Caco-2 (cell line): ENCODE measurements around the gene ZFAND2A. TPM values are rescaled to one million over a fixed set of nuclear protein-coding genes. Genes with fewer than 3 reads are reported as not detected.

Source experiments
- BruUV-seq: library from RNA; stranded (reverse); fragments of 400-500 nt; replicated peaks from 2 replicates; lab custom pipeline; 2021; lab: Mats Ljungman, UMichigan
- CTCF ChIA-PET: fragments of 300-600 bp; sonication (Branson Sonifier 250); formaldehyde crosslinking; loops from one replicate; lab custom pipeline; 2022; ENCODE audit warnings: antibody characterized with exemption; lab: Charles Lee
- POLR2A ChIA-PET: fragments of 300-600 bp; sonication (Branson Sonifier 250); formaldehyde crosslinking; loops from one replicate; lab custom pipeline; 2022; ENCODE audit warnings: antibody characterized with exemption; lab: Charles Lee
- DNase-seq, 2 experiments: peaks; one replicate each; pipeline versions ENCODE4 v3.0.0 to v3.0.0-alpha.2; 2020 to 2022
- H3K27me3 ChIP-seq: replicated peaks from 2 replicates; pipeline ENCODE4 v1.6.0; 2011; ENCODE audit warnings: low read length; ENCODE audit not compliant: control insufficient read depth, insufficient read depth
- H3K36me3 ChIP-seq: 2 replicates; pipeline ENCODE4 v1.5.1; 2011; ENCODE audit warnings: low read length; ENCODE audit not compliant: control insufficient read depth, insufficient read depth
- H3K4me1 ChIP-seq: fragments of 250-450 bp; sonication (Bioruptor Pico); 2 replicates; pipeline ENCODE4 v1.5.1; 2020; ENCODE audit warnings: mild to moderate bottlenecking
- H3K4me3 ChIP-seq: 2 replicates; pipeline ENCODE4 v1.5.1; 2011; ENCODE audit warnings: low read depth, mild to moderate bottlenecking, control low read depth, low read length
- H3K9me3 ChIP-seq: fragments of 250-450 bp; sonication (Bioruptor Pico); 2 replicates; pipeline ENCODE4 v1.5.1; 2020; ENCODE audit warnings: mild to moderate bottlenecking, moderate library complexity
- H3K27ac Mint-ChIP-seq: one replicate; pipeline ENCODE4 v1.8.0; 2022; ENCODE audit warnings: mixed read lengths; ENCODE audit not compliant: unreplicated experiment
- H3K27me3 Mint-ChIP-seq: one replicate; pipeline ENCODE4 v1.8.0; 2022; ENCODE audit warnings: mixed read lengths; ENCODE audit not compliant: insufficient read depth, unreplicated experiment
- H3K36me3 Mint-ChIP-seq: one replicate; pipeline ENCODE4 v1.8.0; 2022; ENCODE audit warnings: mild to moderate bottlenecking, mixed read lengths; ENCODE audit not compliant: insufficient read depth, unreplicated experiment
- H3K4me1 Mint-ChIP-seq: one replicate; pipeline ENCODE4 v1.8.0; 2022; ENCODE audit warnings: low read depth, mixed read lengths; ENCODE audit not compliant: unreplicated experiment
- H3K4me3 Mint-ChIP-seq: one replicate; pipeline ENCODE4 v1.8.0; 2022; ENCODE audit warnings: mild to moderate bottlenecking, moderate library complexity, mixed read lengths; ENCODE audit not compliant: unreplicated experiment
- H3K9me3 Mint-ChIP-seq: one replicate; pipeline ENCODE4 v1.8.0; 2022; ENCODE audit warnings: mixed read lengths; ENCODE audit not compliant: unreplicated experiment
- intact Hi-C: fragments of 100-400 bp; cut with micrococcal nuclease; formaldehyde crosslinking; loops from one replicate; pipeline ENCODE4 v1.10.0; 2022; ENCODE audit not compliant: unreplicated experiment
- total RNA-seq: library from RNA; stranded (reverse); gene quantifications from 2 replicates; pipeline ENCODE4 v1.2.3, GENCODE V29; 2022
- TF ChIP-seq, protein P1 (sequence below), 2 experiments: fragments of 200-600 bp in 1 of 2; IDR thresholded peaks; 1 replicate in 1 of 2; 2 replicates in 1 of 2; pipeline versions ENCODE4 v1.5.1 to v1.8.0; 2011 to 2022; ENCODE audit warnings: antibody characterized with exemption in 1 of 2, control low read depth in 1 of 2, inconsistent platforms in 1 of 2, low read depth in 1 of 2, low read length in 1 of 2, mild to moderate bottlenecking in 1 of 2, moderate library complexity in 1 of 2; ENCODE audit not compliant: insufficient read depth in 1 of 2, severe bottlenecking in 1 of 2, unreplicated experiment in 1 of 2

Gene ZFAND2A
- total RNA-seq, 1 experiment from 2014 or later, result 32.1 TPM

GRCh38 chr7:1188720-1189294, 28.8 kb upstream of the ZFAND2A start:
- H3K27me3 Mint-ChIP-seq, result peaks cover 24% of the 10 kb centered on the region
- BruUV-seq, result no TSS peak
- DNase-seq, result no peak
- TF ChIP-seq, protein P1, sequence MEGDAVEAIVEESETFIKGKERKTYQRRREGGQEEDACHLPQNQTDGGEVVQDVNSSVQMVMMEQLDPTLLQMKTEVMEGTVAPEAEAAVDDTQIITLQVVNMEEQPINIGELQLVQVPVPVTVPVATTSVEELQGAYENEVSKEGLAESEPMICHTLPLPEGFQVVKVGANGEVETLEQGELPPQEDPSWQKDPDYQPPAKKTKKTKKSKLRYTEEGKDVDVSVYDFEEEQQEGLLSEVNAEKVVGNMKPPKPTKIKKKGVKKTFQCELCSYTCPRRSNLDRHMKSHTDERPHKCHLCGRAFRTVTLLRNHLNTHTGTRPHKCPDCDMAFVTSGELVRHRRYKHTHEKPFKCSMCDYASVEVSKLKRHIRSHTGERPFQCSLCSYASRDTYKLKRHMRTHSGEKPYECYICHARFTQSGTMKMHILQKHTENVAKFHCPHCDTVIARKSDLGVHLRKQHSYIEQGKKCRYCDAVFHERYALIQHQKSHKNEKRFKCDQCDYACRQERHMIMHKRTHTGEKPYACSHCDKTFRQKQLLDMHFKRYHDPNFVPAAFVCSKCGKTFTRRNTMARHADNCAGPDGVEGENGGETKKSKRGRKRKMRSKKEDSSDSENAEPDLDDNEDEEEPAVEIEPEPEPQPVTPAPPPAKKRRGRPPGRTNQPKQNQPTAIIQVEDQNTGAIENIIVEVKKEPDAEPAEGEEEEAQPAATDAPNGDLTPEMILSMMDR (IDR thresholded peaks at IDR 0.05; ENCODE audit: insufficient read depth in 1 of 2, low read depth in 1 of 2, low read length in 1 of 2, severe bottlenecking in 1 of 2, unreplicated experiment in 1 of 2), result no peak
- no peaks in the 10 kb centered on the region for H3K36me3 ChIP-seq
- ChIA-PET CTCF (interaction anchor here (0.5 kb wide), 1 partner anchor 74 kb away, joined by 5 read pairs; no protein-coding TSS in a partner anchor), POLR2A (no interaction called here)
- no peak overlapping the region for H3K27ac Mint-ChIP-seq
- H3K9me3 ChIP-seq, result no peaks in the 10 kb centered on the region; the same call in 1 of the 2 replicates
- H3K36me3 Mint-ChIP-seq, result peaks cover 6% of the 10 kb centered on the region
- no peak overlapping the region for H3K4me3 ChIP-seq
- no peak overlapping the region for H3K4me3 Mint-ChIP-seq
- H3K4me1 ChIP-seq, result no peaks in the 10 kb centered on the region
- peaks cover 25% of the 10 kb centered on the region for H3K9me3 Mint-ChIP-seq
- H3K4me1 Mint-ChIP-seq, result no peaks in the 10 kb centered on the region
- H3K27me3 ChIP-seq, result no peaks in the 10 kb centered on the region; the same call in 1 of the 2 replicates
- intact Hi-C loops, result no loop called here

GRCh38 chr7:1187127-1187526, 27.1 kb upstream of the ZFAND2A start:
- CTCF ChIA-PET, result interaction anchor here (1.3 kb wide), 1 partner anchor 11 kb away, joined by 6 read pairs; no protein-coding TSS in a partner anchor
- H3K27me3 ChIP-seq, result no peaks in the 10 kb centered on the region; the same call in 1 of the 2 replicates

DNA sequence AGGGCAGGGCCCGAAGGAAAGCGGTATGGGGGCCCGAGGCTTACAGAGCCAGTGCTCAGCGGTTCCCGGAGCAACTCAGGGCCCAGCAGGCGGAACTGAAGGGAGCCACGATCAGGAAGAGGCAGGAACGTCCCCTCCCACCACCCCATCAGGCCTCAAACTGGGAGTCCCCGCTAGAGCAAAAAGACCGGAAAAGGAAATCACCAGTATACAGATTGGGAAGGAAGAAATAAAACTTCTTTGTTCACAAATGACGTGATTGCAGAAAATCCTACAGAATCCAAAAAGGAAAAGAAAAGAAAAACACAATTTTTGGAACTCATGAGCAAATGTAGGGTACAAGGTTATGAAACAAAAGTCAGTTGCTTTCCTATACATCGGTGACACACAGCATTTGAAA, 21.6 kb upstream of the ZFAND2A start:
- Histone ChIP-seq H3K4me1 (peaks cover 2% of the 10 kb centered on the region; the same call in 1 of the 2 replicates), H3K27me3 (no peaks in the 10 kb centered on the region), H3K4me3 (no peak overlapping the region), H3K36me3 (no peaks in the 10 kb centered on the region), H3K9me3 (no peaks in the 10 kb centered on the region)
- TF ChIP-seq, protein P1 (IDR thresholded peaks at IDR 0.05; ENCODE audit: insufficient read depth in 1 of 2, low read depth in 1 of 2, low read length in 1 of 2, severe bottlenecking in 1 of 2, unreplicated experiment in 1 of 2), result no peak
- DNase-seq, result no peak
- CTCF ChIA-PET, result interaction anchor here (0.6 to 1.9 kb wide), 2 partner anchors 60 to 188 kb away, joined by 4 to 10 read pairs; no protein-coding TSS in a partner anchor
- Mint-ChIP-seq H3K4me1 (no peaks in the 10 kb centered on the region), H3K9me3 (no peaks in the 10 kb centered on the region), H3K36me3 (peaks cover 2% of the 10 kb centered on the region), H3K27me3 (peaks cover 9% of the 10 kb centered on the region), H3K4me3 (no peak overlapping the region), H3K27ac (no peak overlapping the region)
- intact Hi-C loops, result loop anchor here (2.0 to 5.0 kb wide), 2 partner anchors 204 to 231 kb away; partner anchors contain the start of gene COX19
- no TSS peak for BruUV-seq
- POLR2A ChIA-PET, result no interaction called here

More at GRCh38 chr7:1187127-1187526, 27.1 kb upstream of the ZFAND2A start:
- Histone ChIP-seq H3K4me1 (no peaks in the 10 kb centered on the region), H3K9me3 (no peaks in the 10 kb centered on the region; the same call in 1 of the 2 replicates), H3K4me3 (no peak overlapping the region), H3K36me3 (no peaks in the 10 kb centered on the region)
- H3K4me3 Mint-ChIP-seq, result no peak overlapping the region
- peaks cover 24% of the 10 kb centered on the region for H3K27me3 Mint-ChIP-seq
- no peak overlapping the region for H3K27ac Mint-ChIP-seq
- POLR2A ChIA-PET, result no interaction called here
- no peak for DNase-seq
- BruUV-seq, result no TSS peak
- H3K9me3 Mint-ChIP-seq, result peaks cover 25% of the 10 kb centered on the region
- peaks cover 6% of the 10 kb centered on the region for H3K36me3 Mint-ChIP-seq
- intact Hi-C loops, result no loop called here
- no peaks in the 10 kb centered on the region for H3K4me1 Mint-ChIP-seq
- TF ChIP-seq, protein P1 (IDR thresholded peaks at IDR 0.05; ENCODE audit: insufficient read depth in 1 of 2, low read depth in 1 of 2, low read length in 1 of 2, severe bottlenecking in 1 of 2, unreplicated experiment in 1 of 2), result no peak
